ENCODE data around the gene GMNC.

GMNC gene

GRCh38 chr3:190862209-190863118 lies at the start of gene GMNC:
Gene GMNC (minus strand): TSS chr3:190862694. CDS start chr3:190862615, 79 bp downstream.
- H3K4me2 ChIP-seq (ENCODE audit: low read depth, low read length): peak within 1 kb of the TSS; percentile 79
- no peaks in the 10 kb centered on the region for H4K20me1 ChIP-seq (ENCODE audit: insufficient read depth, low read length)
- H3K36me3 ChIP-seq (replicated peaks; ENCODE audit: insufficient read depth, low read length): no peaks in the 10 kb centered on the region
- peak within 1 kb of the TSS; percentile 66 for H3K4me3 ChIP-seq (ENCODE audit: low read length)
- no peaks in the 10 kb centered on the region for H3K9me2 ChIP-seq (replicated peaks; ENCODE audit: insufficient read depth, low read length)
- TF ChIP-seq CTCF (IDR thresholded peaks at IDR 0.05; ENCODE audit: low read length): no peak
- no peak for TF ChIP-seq EZH2phosphoT487 (IDR thresholded peaks at IDR 0.05; ENCODE audit: low read length)
- TF ChIP-seq EZH2 (optimal IDR thresholded peaks at IDR 0.05; ENCODE audit: low read depth, low read length): no peak
- H2AFZ ChIP-seq (ENCODE audit: low read length): peak within 1 kb of the TSS; percentile 76
- no peaks in the 10 kb centered on the region for H3K27me3 ChIP-seq (replicated peaks; ENCODE audit: insufficient read depth, low read length)
- no peaks in the 10 kb centered on the region for H3K9me3 ChIP-seq (replicated peaks; ENCODE audit: insufficient read depth, low read length)
- no peaks in the 10 kb centered on the region for H3F3A ChIP-seq (ENCODE audit: insufficient read depth, low read length)
- peak; percentile 93 for DNase-seq
- no peaks in the 10 kb centered on the region for H3K79me2 ChIP-seq (ENCODE audit: low read length)
- no peak within 1 kb of the TSS for H3K27ac ChIP-seq (ENCODE audit: low read length)
- no peaks in the 10 kb centered on the region for H3K4me1 ChIP-seq (ENCODE audit: low read length)
- H3K9ac ChIP-seq (ENCODE audit: low read length): peak within 1 kb of the TSS; percentile 35; the same call in 1 of the 2 replicates

GRCh38 chr3:190911382-190911781 lies 48.9 kb upstream of the GMNC start:
- Histone ChIP-seq H3K79me2 (ENCODE audit: low read length) (no peaks in the 10 kb centered on the region), H3K4me3 (ENCODE audit: low read length) (no peak overlapping the region), H3K36me3 (replicated peaks; ENCODE audit: insufficient read depth, low read length) (no peaks in the 10 kb centered on the region), H4K20me1 (ENCODE audit: insufficient read depth, low read length) (no peaks in the 10 kb centered on the region), H3K9me3 (replicated peaks; ENCODE audit: insufficient read depth, low read length) (no peaks in the 10 kb centered on the region), H3K4me2 (ENCODE audit: low read depth, low read length) (no peak overlapping the region), H2AFZ (ENCODE audit: low read length) (no peak overlapping the region), H3F3A (ENCODE audit: insufficient read depth, low read length) (no peaks in the 10 kb centered on the region), H3K9ac (ENCODE audit: low read length) (no peak overlapping the region), H3K4me1 (ENCODE audit: low read length) (no peaks in the 10 kb centered on the region), H3K27ac (ENCODE audit: low read length) (no peak overlapping the region), H3K27me3 (replicated peaks; ENCODE audit: insufficient read depth, low read length) (no peaks in the 10 kb centered on the region), H3K9me2 (replicated peaks; ENCODE audit: insufficient read depth, low read length) (no peaks in the 10 kb centered on the region)
- TF ChIP-seq EZH2phosphoT487 (IDR thresholded peaks at IDR 0.05; ENCODE audit: low read length) (no peak), CTCF (IDR thresholded peaks at IDR 0.05; ENCODE audit: low read length) (no peak), EZH2 (optimal IDR thresholded peaks at IDR 0.05; ENCODE audit: low read depth, low read length) (no peak)
- DNase-seq: no peak

GRCh38 chr3:190909908-190910307 lies 47.4 kb upstream of the GMNC start:
- Histone ChIP-seq H3K4me2 (ENCODE audit: low read depth, low read length) (no peak overlapping the region), H3K27ac (ENCODE audit: low read length) (no peak overlapping the region), H2AFZ (ENCODE audit: low read length) (no peak overlapping the region), H3K4me3 (ENCODE audit: low read length) (no peak overlapping the region), H3K27me3 (replicated peaks; ENCODE audit: insufficient read depth, low read length) (no peaks in the 10 kb centered on the region), H3K9me3 (replicated peaks; ENCODE audit: insufficient read depth, low read length) (no peaks in the 10 kb centered on the region), H3F3A (ENCODE audit: insufficient read depth, low read length) (no peaks in the 10 kb centered on the region), H3K4me1 (ENCODE audit: low read length) (no peaks in the 10 kb centered on the region), H3K36me3 (replicated peaks; ENCODE audit: insufficient read depth, low read length) (no peaks in the 10 kb centered on the region), H4K20me1 (ENCODE audit: insufficient read depth, low read length) (no peaks in the 10 kb centered on the region), H3K9ac (ENCODE audit: low read length) (no peak overlapping the region), H3K79me2 (ENCODE audit: low read length) (no peaks in the 10 kb centered on the region), H3K9me2 (replicated peaks; ENCODE audit: insufficient read depth, low read length) (no peaks in the 10 kb centered on the region)
- no peak for DNase-seq
- no peak for TF ChIP-seq EZH2phosphoT487 (IDR thresholded peaks at IDR 0.05; ENCODE audit: low read length)
- TF ChIP-seq CTCF (IDR thresholded peaks at IDR 0.05; ENCODE audit: low read length): no peak
- no peak for TF ChIP-seq EZH2 (optimal IDR thresholded peaks at IDR 0.05; ENCODE audit: low read depth, low read length)

Measured in MM.1S (cell line).